ENCODE measurements around the gene CELSR1.

Gene CELSR1

GRCh38 chr22:46428602-46429324, 108.7 kb downstream of the CELSR1 start:
- no peak for TF ChIP-seq CTCF (IDR thresholded peaks at IDR 0.05)

GRCh38 chr22:46428171-46428570, 109.2 kb downstream of the CELSR1 start:
- TF ChIP-seq CTCF (IDR thresholded peaks at IDR 0.05), result no peak

- TF ChIP-seq CTCF (IDR thresholded peaks at IDR 0.05), result no peak
Measured at GRCh38 chr22:46425016-46425415, 112.4 kb downstream of the CELSR1 start.

GRCh38 chr22:46424496-46424895, 112.9 kb downstream of the CELSR1 start:
- no peak for TF ChIP-seq CTCF (IDR thresholded peaks at IDR 0.05)

- no peak for TF ChIP-seq CTCF (IDR thresholded peaks at IDR 0.05)
Measured at GRCh38 chr22:46422896-46423295, 114.5 kb downstream of the CELSR1 start.

GRCh38 chr22:46421267-46421666, 116.2 kb downstream of the CELSR1 start:
- TF ChIP-seq CTCF (IDR thresholded peaks at IDR 0.05), result no peak

GRCh38 chr22:46419754-46420571, 117.5 kb downstream of the CELSR1 start:
- TF ChIP-seq CTCF (IDR thresholded peaks at IDR 0.05), result no peak
